Measurements from ENCODE around the gene NPTN.
"Not testable (repeated sequence)": the region's sequence is repeated elsewhere in the genome, so short reads cannot be mapped to it uniquely, and the experiment has no call there.

- TF ChIP-seq CTCF, POLR2A (IDR thresholded peaks at IDR 0.05): not testable (repeated sequence)
Observed at GRCh38 chr15:73548925-73549324, 84.3 kb downstream of the NPTN start.
